GM18951 (cell line): Measurements from ENCODE around the gene TPRA1.

Experiments used
- POLR2A ChIP-seq: IDR thresholded peaks from 4 replicates; pipeline ENCODE4 v1.6.1; 2011; ENCODE audit warnings: mild to moderate bottlenecking; ENCODE audit not compliant: insufficient read length, insufficient read depth; ENCODE audit errors: extremely low read depth
- in situ Hi-C: fragments of 300-500 bp; cut with MboI; formaldehyde crosslinking; loops from one replicate; pipeline ENCODE4 v1.12.0; 2022; ENCODE audit warnings: low sequenced_read_pairs, mixed read lengths, inconsistent platforms; ENCODE audit not compliant: unreplicated experiment

Gene TPRA1

GRCh38 chr3:127552038-127552437 lies 38.5 kb downstream of the TPRA1 start:
- no peak for TF ChIP-seq POLR2A
- in situ Hi-C loops: no loop called here

DNA sequence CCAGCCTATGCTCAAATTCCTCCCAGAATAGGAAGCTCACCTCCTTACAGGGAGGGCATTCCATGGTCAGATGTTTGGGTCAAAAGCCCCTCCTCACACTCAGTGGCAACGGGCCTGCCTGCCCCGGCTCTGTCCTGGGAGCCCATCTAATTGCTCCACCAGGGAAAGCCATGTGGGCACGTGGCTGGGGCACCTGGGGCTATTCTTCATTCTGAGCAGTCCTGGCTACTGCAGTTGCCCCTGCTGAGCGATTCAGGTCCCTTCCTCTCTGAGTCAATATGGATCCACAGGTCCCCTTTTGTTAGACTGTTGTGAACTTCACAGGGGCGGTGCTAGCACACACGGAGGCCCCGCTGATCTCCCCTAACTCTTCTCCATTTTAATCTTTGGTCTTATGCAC lies 39.4 kb downstream of the TPRA1 start:
- in situ Hi-C loops: no loop called here
- TF ChIP-seq POLR2A: no peak

DNA sequence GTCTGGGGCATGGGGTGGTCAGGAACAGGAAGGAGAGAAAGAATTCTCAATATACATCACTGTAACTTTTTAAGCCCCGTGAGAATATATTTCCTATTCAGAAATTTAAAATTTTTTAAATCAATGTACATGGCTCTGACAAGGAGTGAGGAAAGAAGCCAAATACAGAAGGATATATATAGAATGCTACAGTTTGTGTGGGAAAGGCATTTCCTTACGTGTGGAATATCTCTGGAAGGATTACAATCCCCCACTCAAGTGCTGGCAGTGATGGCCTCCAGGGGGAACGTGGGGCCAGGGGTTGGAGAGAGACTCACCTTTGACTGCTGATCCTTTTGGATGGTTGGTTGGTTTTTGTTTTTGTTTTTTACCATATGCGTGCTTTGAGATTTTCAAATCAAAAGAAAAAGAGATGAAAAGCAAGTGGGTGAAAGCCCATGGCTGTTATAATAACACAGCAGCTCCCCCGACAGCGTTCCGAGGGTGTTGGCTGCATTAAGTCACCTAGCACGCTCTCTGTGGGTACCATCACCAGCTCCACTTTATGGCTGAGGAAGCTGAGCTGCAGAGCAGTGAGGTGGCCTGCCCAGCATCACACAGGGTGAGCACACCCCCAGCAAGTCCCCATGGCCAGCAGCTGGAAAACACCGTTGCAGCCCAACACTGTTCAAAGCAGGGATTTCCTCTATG lies 39.9 kb downstream of the TPRA1 start:
- TF ChIP-seq POLR2A: no peak
- in situ Hi-C loops: no loop called here

DNA sequence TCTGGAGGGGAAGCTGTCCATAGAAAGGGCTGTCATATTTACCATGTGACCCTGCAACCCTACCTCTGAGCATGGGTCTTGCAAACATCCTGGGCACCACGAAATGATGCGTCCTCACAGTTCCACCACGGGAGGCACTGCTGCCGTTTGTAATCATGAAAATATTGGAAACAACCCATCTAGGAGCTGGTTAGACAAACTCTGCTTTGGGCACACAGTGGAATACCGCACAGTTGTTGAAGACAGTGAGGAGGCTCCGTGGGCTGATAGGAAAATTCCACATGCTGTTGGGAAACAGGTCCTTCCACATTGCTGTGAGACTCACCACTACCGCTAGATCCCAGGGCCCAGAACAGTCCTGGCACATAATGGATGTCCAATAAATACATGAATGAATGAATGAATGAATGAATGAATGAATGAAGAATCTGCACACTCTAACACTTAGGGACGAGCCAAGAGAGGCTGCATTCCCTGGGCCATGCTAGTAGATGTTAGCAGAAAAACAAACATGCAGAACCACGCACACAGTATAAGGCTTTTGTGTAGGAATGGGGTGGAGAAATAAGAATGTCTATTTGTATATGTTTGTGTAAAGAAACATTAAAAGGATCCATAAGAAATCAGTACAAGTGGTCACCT lies 40.6 kb downstream of the TPRA1 start:
- in situ Hi-C loops: no loop called here
- no peak for TF ChIP-seq POLR2A

DNA sequence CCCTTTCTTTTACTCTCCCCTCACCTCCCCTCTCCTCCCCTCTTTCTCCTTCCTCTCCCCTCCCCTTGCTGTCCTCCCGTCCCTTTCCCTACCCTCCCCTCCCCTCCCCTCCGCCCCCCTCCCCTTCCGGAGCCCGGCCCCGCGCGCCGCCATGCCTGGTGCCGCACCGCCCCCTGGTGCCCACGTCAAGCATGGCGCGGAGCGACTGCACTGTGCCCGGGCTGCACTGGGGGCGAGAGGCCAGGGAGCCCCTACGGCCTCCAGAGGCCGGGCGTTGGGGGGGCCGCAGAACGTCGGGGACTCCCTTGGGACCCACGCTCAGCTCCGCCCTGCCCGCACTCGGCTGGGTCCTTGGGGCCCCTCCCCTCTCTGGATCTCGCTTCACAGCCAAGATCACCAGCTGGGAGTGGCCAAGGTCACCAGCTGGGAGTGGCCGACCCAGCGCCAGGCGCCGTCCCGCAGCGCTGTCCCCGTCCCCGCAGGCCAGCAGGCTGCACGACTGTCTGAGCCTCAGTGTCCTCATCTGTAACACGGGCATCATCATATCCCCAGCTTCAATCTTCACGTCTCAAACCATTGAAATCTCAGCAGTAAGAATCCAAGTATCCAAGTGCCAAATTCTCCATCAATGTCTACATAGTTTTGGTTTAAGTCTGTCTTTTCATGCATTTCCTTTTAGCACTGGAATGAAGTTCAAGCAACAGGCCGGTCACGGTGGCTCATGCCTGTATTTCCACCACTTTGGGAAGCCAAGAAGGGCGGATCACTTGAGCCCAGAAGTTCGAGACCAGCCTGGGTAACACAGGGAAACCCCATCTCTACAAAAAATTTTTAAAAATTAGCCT lies 42.5 kb downstream of the TPRA1 start:
- in situ Hi-C loops: no loop called here
- TF ChIP-seq POLR2A: no peak

DNA sequence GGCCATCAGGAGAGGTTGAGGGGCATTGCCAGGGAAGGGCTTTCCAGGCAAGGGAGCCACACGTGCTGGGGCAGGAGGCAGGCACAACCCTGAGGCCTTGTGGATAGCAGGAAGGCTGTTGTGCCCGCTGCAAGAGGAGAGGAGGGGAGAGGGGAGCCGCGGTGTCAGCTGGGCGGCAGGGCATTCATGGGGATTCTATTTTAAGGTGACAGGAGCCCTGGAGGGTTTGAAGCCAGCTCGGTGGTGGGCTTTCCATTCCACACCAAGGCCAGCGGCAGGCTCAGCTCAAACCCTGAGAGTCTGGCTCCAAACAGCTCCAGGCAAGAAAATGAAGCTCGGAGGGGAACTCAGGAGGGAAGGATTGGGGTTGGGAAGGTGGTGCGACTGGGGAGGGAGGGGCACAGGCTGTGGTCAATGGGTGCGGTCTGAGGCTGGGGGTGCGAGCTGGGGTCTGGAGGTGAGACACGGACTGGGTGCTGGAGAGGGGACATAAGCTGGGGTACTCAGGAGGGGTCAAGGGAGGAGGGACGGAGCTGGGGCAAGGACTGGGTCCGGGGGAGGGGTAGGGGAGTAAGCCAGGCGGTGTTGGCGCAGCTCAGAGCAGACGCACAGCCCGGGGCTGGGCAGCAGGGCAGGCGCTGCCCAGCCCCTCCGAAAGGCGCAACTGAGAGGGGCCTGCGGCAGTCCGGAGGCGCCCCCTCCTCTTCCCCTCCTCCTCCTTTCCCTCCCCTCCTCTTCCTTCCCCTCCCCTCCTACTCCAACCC lies 43.4 kb downstream of the TPRA1 start:
- in situ Hi-C loops: no loop called here
- no peak for TF ChIP-seq POLR2A

DNA sequence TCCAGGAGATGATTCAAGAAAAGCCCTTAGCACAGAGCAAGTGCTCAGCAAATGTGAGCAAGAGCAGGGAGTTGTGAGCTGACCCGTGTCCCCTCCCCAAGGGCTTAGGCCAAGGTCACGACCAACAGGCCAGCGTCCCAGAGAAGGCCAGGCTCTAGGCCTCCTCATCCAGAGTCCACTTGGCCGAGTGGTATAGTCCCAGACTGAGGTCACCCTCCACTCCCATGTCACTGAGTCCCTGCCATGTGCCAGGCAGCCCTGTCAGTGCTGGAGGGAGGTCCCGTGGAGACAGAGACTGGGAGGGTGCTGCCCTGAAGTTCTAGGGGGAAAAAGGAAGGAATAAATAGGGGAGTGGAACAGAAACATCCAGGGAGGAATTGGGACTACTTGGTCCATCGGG lies 44.0 kb downstream of the TPRA1 start:
- no peak for TF ChIP-seq POLR2A
- in situ Hi-C loops: no loop called here

DNA sequence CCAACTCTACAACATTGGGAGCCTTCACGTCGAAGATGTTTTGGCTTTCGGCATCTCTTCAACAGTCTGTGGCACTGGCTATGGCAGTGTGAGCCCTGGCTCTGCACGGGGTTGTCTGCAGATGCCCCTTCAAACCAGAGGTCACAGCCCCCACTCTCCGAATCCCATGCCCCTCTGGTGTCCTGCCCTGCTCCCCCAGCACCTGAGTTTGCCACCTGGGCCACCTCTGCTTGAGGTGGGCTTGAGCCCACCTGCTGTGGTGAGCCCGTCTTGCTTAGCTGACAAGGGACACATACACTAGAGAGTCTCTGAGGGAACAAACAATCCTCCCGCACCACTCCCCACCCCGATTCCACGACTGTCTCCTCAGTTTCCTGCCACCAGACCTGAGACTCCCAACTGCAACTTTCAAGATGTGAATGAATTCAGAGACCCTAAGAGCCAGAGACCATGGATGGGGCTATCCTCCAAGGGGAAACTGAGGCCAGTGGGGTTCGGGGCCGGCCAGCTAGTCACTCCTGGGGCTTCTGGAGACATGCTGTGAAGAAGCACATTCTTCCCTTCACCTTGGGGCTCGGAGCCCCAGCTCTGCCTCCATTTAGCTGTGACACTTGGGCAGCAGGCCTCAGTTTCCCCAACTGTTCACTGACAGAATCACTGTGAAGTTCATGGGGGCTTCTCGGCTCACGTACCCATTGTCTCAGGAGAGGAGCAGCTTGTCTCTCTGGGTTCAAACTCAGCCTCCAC lies 44.6 kb downstream of the TPRA1 start:
- TF ChIP-seq POLR2A: no peak
- in situ Hi-C loops: no loop called here

- no peak for TF ChIP-seq POLR2A
- in situ Hi-C loops: no loop called here
Measured at GRCh38 chr3:127545216-127545615, 45.3 kb downstream of the TPRA1 start.

- TF ChIP-seq POLR2A: no peak
- in situ Hi-C loops: no loop called here
Measured at GRCh38 chr3:127544803-127545201, 45.7 kb downstream of the TPRA1 start.

- in situ Hi-C loops: no loop called here
- no peak for TF ChIP-seq POLR2A
Measured at GRCh38 chr3:127544192-127544802, 46.2 kb downstream of the TPRA1 start.

DNA sequence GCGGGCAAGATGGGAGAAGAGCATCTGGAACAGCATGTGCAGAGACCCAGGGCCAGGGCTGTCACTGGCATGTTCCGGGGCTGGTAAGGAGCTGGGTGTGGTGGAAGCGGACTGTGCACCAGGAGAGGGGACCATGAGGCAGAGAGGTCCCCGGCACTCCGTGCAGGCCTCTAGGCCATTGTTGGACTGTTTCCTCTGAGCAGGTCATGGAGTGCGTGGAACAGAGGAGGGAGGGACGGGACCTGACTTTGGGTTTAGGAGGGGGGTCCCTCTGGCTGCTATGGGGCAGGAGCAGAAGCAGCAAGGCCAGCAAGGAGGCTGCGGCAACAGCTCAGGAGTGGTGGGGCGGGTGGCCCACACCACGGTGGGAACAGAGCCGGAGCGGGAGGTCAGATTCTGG lies 47.1 kb downstream of the TPRA1 start:
- in situ Hi-C loops: no loop called here
- TF ChIP-seq POLR2A: no peak

DNA sequence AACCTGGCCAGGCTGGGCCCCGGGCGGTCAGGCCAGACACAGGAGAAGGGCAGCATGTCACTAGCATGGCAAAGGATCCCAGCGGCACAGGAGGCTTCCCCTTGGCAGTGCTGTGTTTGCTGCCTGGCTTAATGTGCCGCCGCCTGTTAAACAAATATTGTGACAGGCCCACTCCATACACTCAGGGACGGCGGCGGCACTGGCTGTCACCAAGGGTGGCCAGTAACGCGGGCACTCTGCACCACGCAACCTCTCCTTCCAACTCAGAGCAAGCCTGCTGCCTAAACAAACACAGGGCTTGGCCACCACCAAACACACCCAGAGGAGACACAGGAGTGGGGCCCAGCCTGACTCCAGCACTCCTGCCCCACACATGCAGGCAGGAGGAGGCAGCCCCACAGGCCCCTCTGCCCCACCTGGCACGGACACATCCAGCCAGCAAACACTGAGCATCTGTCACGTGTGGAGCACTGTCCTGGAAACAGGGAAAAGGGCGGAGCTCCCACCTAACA lies 48.0 kb downstream of the TPRA1 start:
- no peak for TF ChIP-seq POLR2A
- in situ Hi-C loops: no loop called here
